Dedifferentiated amniotic fluid mesenchymal stem cell (primary cell): Measurements from ENCODE around the gene MIDN.
"Not testable (repeated sequence)": the region's sequence is repeated elsewhere in the genome, so short reads cannot be mapped to it uniquely, and the experiment has no call there.

Experiments
- DNase-seq: peaks from one replicate; pipeline ENCODE4 v3.0.0-alpha.2; 2016; ENCODE audit errors: extremely low spot score

Gene MIDN

GRCh38 chr19:1294688-1295087 is 46.3 kb downstream of the MIDN start:
- no peak for DNase-seq

- no peak for DNase-seq
Observed at GRCh38 chr19:1295169-1296012, 47.0 kb downstream of the MIDN start.

GRCh38 chr19:1296078-1296477 is 47.7 kb downstream of the MIDN start:
- DNase-seq, result no peak

- no peak for DNase-seq
Observed at GRCh38 chr19:1296575-1297271, 48.3 kb downstream of the MIDN start.

GRCh38 chr19:1298235-1298634 is 49.9 kb downstream of the MIDN start:
- DNase-seq, result no peak

GRCh38 chr19:1299801-1300200 is 51.4 kb downstream of the MIDN start:
- DNase-seq, result no peak

GRCh38 chr19:1300744-1301490 is 52.5 kb downstream of the MIDN start:
- DNase-seq, result no peak

GRCh38 chr19:1302533-1303239 is 54.3 kb downstream of the MIDN start:
- DNase-seq, result no peak

- DNase-seq, result no peak
Observed at GRCh38 chr19:1304197-1304924, 56.0 kb downstream of the MIDN start.

- not testable (repeated sequence) for DNase-seq
Observed at GRCh38 chr19:1305354-1305753, 57.0 kb downstream of the MIDN start.

GRCh38 chr19:1307320-1307719 is 58.9 kb downstream of the MIDN start:
- no peak for DNase-seq

GRCh38 chr19:1307755-1308303 is 59.4 kb downstream of the MIDN start:
- no peak for DNase-seq

- no peak for DNase-seq
Observed at GRCh38 chr19:1308718-1309117, 60.3 kb downstream of the MIDN start.
